K562 (cell line): ENCODE results near the gene FHIT. TPM values are rescaled to one million over a fixed set of nuclear protein-coding genes. Genes with fewer than 3 reads are reported as not detected.

Experiments used
- CBX8 ChIP-seq: fragments of 200-600 bp; sonication (generic); IDR thresholded peaks from 2 replicates; pipeline ENCODE4 v1.6.1; 2012; ENCODE audit warnings: borderline replicate concordance, mixed run types, low read depth, mild to moderate bottlenecking, moderate library complexity, mixed read lengths, low read length, control low read depth, inconsistent platforms; ENCODE audit not compliant: poor library complexity, severe bottlenecking; ENCODE audit errors: extremely low read depth
- POLR2AphosphoS5 ChIP-seq: IDR thresholded peaks from 2 replicates; pipeline ENCODE4 v1.6.1; 2011; ENCODE audit warnings: mild to moderate bottlenecking, low read depth, low read length, moderate library complexity; ENCODE audit not compliant: control insufficient read depth, insufficient read depth
- PTBP1 ChIP-seq: fragments of 200-400 bp; formaldehyde crosslinking; IDR thresholded peaks from 2 replicates; pipeline ENCODE4 v1.6.1; 2017; ENCODE audit warnings: low read depth, low read length
- SP1 ChIP-seq: sonication (generic); formaldehyde crosslinking; IDR thresholded peaks from 2 replicates; pipeline ENCODE4 v1.8.1; 2022; ENCODE audit warnings: mild to moderate bottlenecking, missing genetic modification reagents
- SRSF7 ChIP-seq: fragments of 200-400 bp; formaldehyde crosslinking; optimal IDR thresholded peaks from 2 replicates; pipeline ENCODE3; 2017; ENCODE audit warnings: mild to moderate bottlenecking, low read depth, low read length
- ZNF124 ChIP-seq: sonication (generic); formaldehyde crosslinking; IDR thresholded peaks from 2 replicates; pipeline ENCODE4 v1.8.1; 2022; ENCODE audit warnings: missing genetic modification reagents
- polyA plus RNA-seq, 8 experiments: library from polyadenylated mRNA; depleted of rRNA in 4 of 8; stranded (reverse) in 5 of 8; unstranded in 3 of 8; fragments of >200 nt; fragmentation: Nextera tagmentation in 2 of 8; fragmentation: Illumina TruSeq in 1 of 8; extraction: Ambion mirVana in 2 of 8; extraction: Trizol in 1 of 8; gene quantifications; 2 replicates each; pipeline versions ENCODE4 v1.2.1 to v1.2.3, GENCODE V29; 2011 to 2014; ENCODE audit warnings: inconsistent platforms in 1 of 8, missing spikeins in 1 of 8
- total RNA-seq, 7 experiments: library from RNA; depleted of rRNA in 6 of 7; stranded (reverse); fragments of >200 nt in 6 of 7; fragmentation: Illumina TruSeq in 2 of 7; extraction: Trizol in 2 of 7; gene quantifications; 2 replicates each; pipeline versions ENCODE4 v1.2.1 to v1.2.3, GENCODE V29; 2011 to 2021; ENCODE audit warnings: low replicate concordance in 1 of 7
- TF ChIP-seq, protein P1 (sequence below), 2 experiments: IDR thresholded peaks; 2 replicates each; pipeline ENCODE4 v1.6.1; 2012; ENCODE audit warnings: improper control_type of control experiment in 2 of 2, low read depth in 2 of 2, low read length in 2 of 2, borderline replicate concordance in 1 of 2
- TF ChIP-seq, protein P2 (sequence below): fragments of 250-450 bp; sonication (Bioruptor Pico); IDR thresholded peaks from 2 replicates; pipeline ENCODE4 v1.9.0; 2021; ENCODE audit warnings: mild to moderate bottlenecking, inconsistent platforms

FHIT gene
- total and polyA plus RNA-seq, 9 of the 15 experiments (the other 6 are each of a cell fraction or from before 2014, with no cell fraction given): 1.7 to 9.1 (median 4.3) TPM

DNA sequence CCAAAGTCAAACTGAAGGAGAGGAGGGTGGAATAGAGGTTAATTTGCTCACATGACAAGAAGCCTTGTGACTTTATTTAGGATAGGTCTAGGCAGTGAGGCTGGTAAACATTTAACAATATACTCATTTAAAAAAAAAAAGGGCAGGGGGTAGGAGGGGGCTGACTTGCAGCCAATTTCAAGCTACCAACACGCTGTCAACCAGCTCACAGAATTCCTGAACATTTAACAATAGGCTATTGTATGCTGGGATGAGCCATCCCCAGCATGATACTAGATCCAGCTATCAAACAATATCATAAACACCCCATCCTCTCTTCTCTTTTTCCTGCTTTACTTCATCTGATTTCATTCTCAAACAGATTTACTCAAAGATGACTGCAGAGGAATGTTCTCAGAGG, 1105.1 kb downstream of the FHIT start (continued):
- TF ChIP-seq PTBP1 (no peak), SRSF7 (no peak), POLR2AphosphoS5 (no peak), ZNF124 (CRISPR knock-in tag) (no peak), CBX8 (no peak), SP1 (CRISPR knock-in tag) (no peak)
- TF ChIP-seq, protein P1, sequence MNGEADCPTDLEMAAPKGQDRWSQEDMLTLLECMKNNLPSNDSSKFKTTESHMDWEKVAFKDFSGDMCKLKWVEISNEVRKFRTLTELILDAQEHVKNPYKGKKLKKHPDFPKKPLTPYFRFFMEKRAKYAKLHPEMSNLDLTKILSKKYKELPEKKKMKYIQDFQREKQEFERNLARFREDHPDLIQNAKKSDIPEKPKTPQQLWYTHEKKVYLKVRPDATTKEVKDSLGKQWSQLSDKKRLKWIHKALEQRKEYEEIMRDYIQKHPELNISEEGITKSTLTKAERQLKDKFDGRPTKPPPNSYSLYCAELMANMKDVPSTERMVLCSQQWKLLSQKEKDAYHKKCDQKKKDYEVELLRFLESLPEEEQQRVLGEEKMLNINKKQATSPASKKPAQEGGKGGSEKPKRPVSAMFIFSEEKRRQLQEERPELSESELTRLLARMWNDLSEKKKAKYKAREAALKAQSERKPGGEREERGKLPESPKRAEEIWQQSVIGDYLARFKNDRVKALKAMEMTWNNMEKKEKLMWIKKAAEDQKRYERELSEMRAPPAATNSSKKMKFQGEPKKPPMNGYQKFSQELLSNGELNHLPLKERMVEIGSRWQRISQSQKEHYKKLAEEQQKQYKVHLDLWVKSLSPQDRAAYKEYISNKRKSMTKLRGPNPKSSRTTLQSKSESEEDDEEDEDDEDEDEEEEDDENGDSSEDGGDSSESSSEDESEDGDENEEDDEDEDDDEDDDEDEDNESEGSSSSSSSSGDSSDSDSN (IDR thresholded peaks at IDR 0.05; ENCODE audit: borderline replicate concordance in 1 of 2, low read depth in 2 of 2, low read length in 2 of 2): no peak
- TF ChIP-seq, protein P2, sequence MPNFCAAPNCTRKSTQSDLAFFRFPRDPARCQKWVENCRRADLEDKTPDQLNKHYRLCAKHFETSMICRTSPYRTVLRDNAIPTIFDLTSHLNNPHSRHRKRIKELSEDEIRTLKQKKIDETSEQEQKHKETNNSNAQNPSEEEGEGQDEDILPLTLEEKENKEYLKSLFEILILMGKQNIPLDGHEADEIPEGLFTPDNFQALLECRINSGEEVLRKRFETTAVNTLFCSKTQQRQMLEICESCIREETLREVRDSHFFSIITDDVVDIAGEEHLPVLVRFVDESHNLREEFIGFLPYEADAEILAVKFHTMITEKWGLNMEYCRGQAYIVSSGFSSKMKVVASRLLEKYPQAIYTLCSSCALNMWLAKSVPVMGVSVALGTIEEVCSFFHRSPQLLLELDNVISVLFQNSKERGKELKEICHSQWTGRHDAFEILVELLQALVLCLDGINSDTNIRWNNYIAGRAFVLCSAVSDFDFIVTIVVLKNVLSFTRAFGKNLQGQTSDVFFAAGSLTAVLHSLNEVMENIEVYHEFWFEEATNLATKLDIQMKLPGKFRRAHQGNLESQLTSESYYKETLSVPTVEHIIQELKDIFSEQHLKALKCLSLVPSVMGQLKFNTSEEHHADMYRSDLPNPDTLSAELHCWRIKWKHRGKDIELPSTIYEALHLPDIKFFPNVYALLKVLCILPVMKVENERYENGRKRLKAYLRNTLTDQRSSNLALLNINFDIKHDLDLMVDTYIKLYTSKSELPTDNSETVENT (CRISPR knock-in tag): no peak
